ENCODE results near the gene PALD1.

DNA sequence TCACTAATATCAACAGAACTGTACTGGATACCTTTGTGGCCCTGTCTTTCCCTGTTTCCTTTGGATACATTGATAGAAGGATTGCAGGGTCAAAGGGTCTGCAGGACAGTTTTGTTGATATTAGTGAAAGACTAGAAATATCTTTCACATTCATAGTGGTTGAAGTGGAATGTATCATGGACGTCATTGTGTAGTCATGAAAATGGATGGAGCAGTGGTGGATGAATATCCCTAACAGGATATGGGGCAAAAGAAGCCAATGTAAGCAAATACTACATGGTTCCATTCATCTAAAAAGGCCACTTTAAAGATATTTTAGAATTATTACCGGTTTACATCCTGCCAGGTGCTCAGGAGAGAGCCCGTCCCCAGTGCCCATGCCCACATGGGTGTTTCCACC is 23.8 kb downstream of the PALD1 start:
- TF ChIP-seq, protein P1, sequence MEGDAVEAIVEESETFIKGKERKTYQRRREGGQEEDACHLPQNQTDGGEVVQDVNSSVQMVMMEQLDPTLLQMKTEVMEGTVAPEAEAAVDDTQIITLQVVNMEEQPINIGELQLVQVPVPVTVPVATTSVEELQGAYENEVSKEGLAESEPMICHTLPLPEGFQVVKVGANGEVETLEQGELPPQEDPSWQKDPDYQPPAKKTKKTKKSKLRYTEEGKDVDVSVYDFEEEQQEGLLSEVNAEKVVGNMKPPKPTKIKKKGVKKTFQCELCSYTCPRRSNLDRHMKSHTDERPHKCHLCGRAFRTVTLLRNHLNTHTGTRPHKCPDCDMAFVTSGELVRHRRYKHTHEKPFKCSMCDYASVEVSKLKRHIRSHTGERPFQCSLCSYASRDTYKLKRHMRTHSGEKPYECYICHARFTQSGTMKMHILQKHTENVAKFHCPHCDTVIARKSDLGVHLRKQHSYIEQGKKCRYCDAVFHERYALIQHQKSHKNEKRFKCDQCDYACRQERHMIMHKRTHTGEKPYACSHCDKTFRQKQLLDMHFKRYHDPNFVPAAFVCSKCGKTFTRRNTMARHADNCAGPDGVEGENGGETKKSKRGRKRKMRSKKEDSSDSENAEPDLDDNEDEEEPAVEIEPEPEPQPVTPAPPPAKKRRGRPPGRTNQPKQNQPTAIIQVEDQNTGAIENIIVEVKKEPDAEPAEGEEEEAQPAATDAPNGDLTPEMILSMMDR (IDR thresholded peaks at IDR 0.05) = no peak
- no peak for TF ChIP-seq POLR2A (IDR thresholded peaks at IDR 0.05)
